GM19328 (cell line): ENCODE measurements around the gene DUS4L.

Source experiments
- ATAC-seq: cut with Tn5 transposase; IDR thresholded peaks from one replicate; pipeline ENCODE4 v1.9.1; 2021; ENCODE audit warnings: mild to moderate bottlenecking, moderate library complexity; ENCODE audit not compliant: unreplicated experiment

Gene DUS4L

DNA sequence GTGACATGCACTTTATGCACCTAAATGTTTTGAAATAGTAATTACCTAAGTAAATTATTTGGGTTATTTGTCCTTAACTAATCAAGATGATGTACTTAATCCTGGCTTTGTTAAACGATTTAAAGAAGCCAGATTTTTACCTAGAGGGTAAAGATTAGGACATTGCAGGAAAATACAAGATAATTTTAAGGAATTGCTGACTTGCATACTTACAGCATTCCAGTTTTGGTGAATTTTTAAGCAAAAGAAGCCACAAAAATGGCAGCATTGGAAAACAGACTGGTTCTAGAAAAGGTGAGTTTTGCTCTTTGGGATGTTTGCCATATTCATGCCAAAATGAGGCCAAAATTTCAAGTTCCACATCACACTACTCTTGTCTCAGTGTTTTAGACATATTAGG, 49.7 kb downstream of the DUS4L start:
- no peak for ATAC-seq

DNA sequence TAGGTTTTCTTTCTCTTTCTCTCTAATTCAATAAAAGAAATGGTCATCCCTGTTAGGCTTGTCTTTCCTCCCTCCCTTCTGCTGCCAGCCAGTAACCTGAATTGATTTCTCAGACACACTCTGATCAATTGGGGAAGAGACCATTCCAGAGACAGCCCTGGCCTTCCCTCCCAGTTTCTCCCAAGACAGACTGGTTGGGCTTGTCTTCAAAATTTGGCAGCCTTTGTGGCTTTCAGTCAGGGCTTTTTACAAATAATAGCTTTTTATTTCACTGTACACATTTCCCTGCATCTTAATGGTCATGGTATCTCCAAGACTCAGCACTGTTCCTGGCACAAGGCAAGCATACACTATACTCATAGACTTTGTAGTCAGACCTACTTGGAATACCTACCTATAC, 50.2 kb downstream of the DUS4L start:
- no peak for ATAC-seq

DNA sequence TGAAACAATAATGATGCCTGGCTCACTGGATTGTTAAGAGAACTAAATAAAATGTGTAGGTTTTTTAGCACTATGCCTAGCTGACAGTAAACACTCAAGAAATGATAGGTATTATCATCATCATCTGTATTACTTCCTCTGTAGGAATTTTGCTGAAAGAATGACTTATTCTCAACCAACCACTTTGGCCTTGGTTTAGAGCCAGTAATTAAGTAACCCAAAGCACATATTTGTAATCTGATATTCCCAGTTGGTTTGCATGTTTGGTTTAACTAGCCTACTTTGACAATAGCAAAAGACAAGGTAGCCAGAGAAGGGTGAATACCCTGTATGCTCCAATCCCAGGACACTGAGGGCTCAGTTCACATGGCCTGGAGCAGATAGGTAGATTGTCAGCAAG, 50.7 kb downstream of the DUS4L start:
- no peak for ATAC-seq

DNA sequence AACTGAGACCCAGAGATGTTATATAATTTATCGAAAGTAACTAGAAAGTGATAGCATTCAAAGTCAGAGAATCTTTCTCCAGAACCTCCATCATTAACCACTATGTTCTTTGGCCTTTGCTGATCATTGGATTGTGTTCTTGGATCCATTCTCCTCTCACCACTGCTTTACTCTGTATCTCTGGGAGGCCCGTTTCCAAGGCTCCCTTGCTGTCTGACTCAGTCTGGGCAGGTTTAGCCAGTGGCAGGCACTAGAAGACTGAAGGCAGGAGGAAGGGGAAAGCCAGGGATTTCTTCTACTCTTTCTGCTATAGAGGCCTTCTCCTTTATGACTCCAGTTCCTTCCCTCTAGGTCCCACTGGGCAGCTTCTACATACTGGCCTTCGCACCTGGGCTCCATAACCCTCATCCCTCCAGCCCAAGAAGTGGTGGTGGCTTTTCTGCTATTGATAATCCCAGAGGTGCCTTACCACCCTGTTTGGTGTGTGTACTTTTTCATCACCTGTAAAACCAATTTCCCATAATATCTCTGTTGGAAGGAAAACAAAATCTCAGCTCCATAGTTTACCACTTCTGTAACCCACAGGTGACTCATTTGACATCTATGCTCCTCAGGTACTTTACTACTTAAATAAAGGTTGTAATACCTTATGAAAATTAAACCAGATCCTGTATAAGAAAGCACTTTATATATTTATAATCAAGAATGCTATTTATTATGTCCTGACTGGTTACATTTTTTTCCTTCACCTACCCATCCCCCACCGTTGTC, 52.3 kb downstream of the DUS4L start:
- no peak for ATAC-seq

DNA sequence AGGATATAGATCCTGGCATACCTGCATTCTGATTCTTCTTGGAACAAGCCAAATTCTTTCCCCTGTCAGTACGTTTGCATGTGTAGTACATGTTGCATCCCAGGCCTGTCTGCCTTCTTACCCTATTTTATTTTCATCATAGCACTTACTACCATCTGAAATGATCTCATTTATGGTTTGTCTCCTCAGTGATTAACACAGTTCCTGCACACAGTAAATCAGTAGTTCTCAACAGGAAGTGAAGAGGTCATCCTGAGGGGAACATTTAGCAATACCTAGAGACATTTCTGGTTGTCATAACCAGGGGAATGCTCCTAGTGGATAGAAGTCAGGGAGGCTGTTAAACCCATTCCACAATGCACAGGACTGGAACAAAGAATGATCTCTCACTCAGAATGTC, 58.7 kb downstream of the DUS4L start:
- ATAC-seq: no peak

DNA sequence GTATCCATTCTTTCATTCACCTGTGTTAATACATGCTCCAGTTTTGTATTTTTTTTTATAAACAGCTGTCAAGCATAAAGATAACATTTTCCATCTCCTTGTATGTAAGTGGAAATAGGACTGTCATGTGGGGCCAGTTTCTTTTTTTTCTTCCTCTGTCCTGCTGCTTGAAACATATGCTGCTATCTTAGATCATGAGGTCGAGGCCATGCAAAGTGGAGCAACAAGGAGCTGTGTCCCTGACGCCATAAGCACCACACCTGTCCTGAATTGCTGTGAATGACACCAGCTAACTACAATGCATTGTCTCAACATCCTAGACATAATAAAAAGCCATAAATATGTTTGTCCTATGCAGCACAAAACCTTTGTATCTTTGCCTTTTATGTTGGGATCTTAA, 59.1 kb downstream of the DUS4L start:
- ATAC-seq: no peak

DNA sequence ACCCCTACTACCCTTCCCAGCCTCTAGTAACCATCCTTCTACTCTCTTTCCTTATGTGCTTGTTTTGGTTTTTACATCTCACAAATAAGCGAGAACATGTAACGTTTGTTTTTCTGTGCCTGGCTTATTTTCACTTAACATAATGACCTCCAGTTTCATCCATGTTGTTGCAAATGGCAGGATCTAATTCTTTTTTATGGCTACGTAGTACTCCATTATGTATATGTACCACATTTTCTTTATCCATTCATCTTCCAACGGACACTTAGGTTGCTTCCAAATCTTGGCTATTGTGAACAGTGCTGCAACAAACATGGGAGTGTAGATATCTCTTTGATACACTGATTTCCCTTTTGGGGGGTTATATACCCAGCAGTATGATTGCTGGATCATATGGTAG, 63.2 kb downstream of the DUS4L start:
- ATAC-seq: no peak
